Smooth muscle cell (in vitro differentiated cells): ENCODE results near the gene FAF1. TPM values are rescaled to one million over a fixed set of nuclear protein-coding genes. Genes with fewer than 3 reads are reported as not detected.

Source experiments
- DNase-seq: peaks from one replicate; lab custom pipeline; 2025; ENCODE audit not compliant: unreplicated experiment; lab: John Stamatoyannopoulos, UW
- H2AFZ ChIP-seq: fragments of 200-600 bp; sonication (generic); 2 replicates; pipeline ENCODE4 v1.6.0; 2016; ENCODE audit warnings: antibody characterized with exemption, low read depth, mild to moderate bottlenecking
- H3F3A ChIP-seq: fragments of 200-600 bp; sonication (generic); 2 replicates; pipeline ENCODE4 v1.6.0; 2017; ENCODE audit warnings: antibody characterized with exemption, low read depth
- H3K27ac ChIP-seq: fragments of 200-600 bp; sonication (generic); 2 replicates; pipeline ENCODE4 v1.5.1; 2016; ENCODE audit warnings: low read depth, mild to moderate bottlenecking
- H3K27me3 ChIP-seq: fragments of 200-600 bp; sonication (generic); 2 replicates; pipeline ENCODE4 v1.6.1; 2016; ENCODE audit warnings: low read depth, mild to moderate bottlenecking
- H3K36me3 ChIP-seq: fragments of 200-600 bp; sonication (generic); 2 replicates; pipeline ENCODE4 v1.5.1; 2016; ENCODE audit warnings: low read depth
- H3K4me1 ChIP-seq: fragments of 200-600 bp; sonication (generic); 2 replicates; pipeline ENCODE4 v1.5.1; 2016; ENCODE audit warnings: low read depth
- H3K4me2 ChIP-seq: fragments of 200-600 bp; sonication (generic); 2 replicates; pipeline ENCODE4 v1.6.0; 2016; ENCODE audit warnings: mild to moderate bottlenecking
- H3K4me3 ChIP-seq: fragments of 200-600 bp; sonication (generic); 2 replicates; pipeline ENCODE4 v1.5.1; 2016; ENCODE audit warnings: mild to moderate bottlenecking
- H3K79me2 ChIP-seq: fragments of 200-600 bp; sonication (generic); 2 replicates; pipeline ENCODE4 v1.6.0; 2016; ENCODE audit warnings: low read depth, mild to moderate bottlenecking
- H3K9ac ChIP-seq: fragments of 200-600 bp; sonication (generic); 2 replicates; pipeline ENCODE4 v1.6.0; 2016; ENCODE audit warnings: low read depth
- H3K9me3 ChIP-seq: fragments of 200-600 bp; sonication (generic); replicated peaks from 2 replicates; pipeline ENCODE4 v1.5.1; 2016; ENCODE audit warnings: low read depth
- H4K20me1 ChIP-seq: fragments of 200-600 bp; sonication (generic); 2 replicates; pipeline ENCODE4 v1.6.0; 2016; ENCODE audit warnings: low read depth
- WGBS: methylation state at CpG from one replicate; pipeline ENCODE4 v1.1.7; 2016; ENCODE audit warnings: low lambda C conversion rate; 5-methylcytosine and 5-hydroxymethylcytosine counted together
- polyA plus RNA-seq: library from polyadenylated mRNA; unstranded; fragments of >200 nt; fragmentation: Nextera tagmentation; extraction: Ambion mirVana; gene quantifications from 2 replicates; pipeline ENCODE4 v1.2.1, GENCODE V29; 2016
- total RNA-seq: library from RNA; depleted of rRNA; stranded (reverse); fragments of >200 nt; gene quantifications from 2 replicates; pipeline ENCODE4 v1.2.3, GENCODE V29; 2014
- TF ChIP-seq, protein P1 (sequence below): fragments of 200-600 bp; sonication (generic); IDR thresholded peaks from 2 replicates; pipeline ENCODE4 v1.5.1; 2017; ENCODE audit warnings: borderline replicate concordance, mild to moderate bottlenecking, antibody characterized with exemption; ENCODE audit not compliant: insufficient read depth, poor library complexity, severe bottlenecking

Gene FAF1
- total and polyA plus RNA-seq, 2 experiments from 2014 or later = 51.5 to 51.6 TPM

DNA sequence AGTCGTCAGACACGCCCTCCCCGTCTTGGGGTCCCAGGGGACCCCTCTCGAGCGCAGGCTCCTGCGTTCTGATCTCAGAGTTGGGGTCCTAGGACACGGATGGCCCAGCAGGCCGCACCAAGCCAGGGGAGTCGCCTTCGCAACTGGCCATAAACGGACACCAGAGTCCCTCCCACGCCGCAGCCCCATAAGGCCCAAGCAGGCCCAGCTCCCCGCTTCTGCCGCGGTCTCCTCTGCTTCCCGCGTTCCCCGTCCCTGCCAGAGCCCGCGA, 537.5 kb downstream of the FAF1 start:
- H3F3A ChIP-seq = no peaks in the 10 kb centered on the region
- H3K79me2 ChIP-seq = no peaks in the 10 kb centered on the region
- no peaks in the 10 kb centered on the region for H4K20me1 ChIP-seq
- no peak overlapping the region for H3K4me3 ChIP-seq
- no peak overlapping the region for H2AFZ ChIP-seq
- H3K9ac ChIP-seq = no peak overlapping the region
- no peak for DNase-seq
- peaks cover 99% of the 10 kb centered on the region for H3K27me3 ChIP-seq
- TF ChIP-seq, protein P1, sequence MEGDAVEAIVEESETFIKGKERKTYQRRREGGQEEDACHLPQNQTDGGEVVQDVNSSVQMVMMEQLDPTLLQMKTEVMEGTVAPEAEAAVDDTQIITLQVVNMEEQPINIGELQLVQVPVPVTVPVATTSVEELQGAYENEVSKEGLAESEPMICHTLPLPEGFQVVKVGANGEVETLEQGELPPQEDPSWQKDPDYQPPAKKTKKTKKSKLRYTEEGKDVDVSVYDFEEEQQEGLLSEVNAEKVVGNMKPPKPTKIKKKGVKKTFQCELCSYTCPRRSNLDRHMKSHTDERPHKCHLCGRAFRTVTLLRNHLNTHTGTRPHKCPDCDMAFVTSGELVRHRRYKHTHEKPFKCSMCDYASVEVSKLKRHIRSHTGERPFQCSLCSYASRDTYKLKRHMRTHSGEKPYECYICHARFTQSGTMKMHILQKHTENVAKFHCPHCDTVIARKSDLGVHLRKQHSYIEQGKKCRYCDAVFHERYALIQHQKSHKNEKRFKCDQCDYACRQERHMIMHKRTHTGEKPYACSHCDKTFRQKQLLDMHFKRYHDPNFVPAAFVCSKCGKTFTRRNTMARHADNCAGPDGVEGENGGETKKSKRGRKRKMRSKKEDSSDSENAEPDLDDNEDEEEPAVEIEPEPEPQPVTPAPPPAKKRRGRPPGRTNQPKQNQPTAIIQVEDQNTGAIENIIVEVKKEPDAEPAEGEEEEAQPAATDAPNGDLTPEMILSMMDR = no peak
- peak overlapping the region; percentile 71 for H3K4me2 ChIP-seq
- H3K9me3 ChIP-seq = no peaks in the 10 kb centered on the region
- no peak overlapping the region for H3K27ac ChIP-seq
- WGBS = 4% methylated on average over 19 of the region's 21 CpGs
- no peaks in the 10 kb centered on the region for H3K36me3 ChIP-seq
- peaks cover 25% of the 10 kb centered on the region for H3K4me1 ChIP-seq

DNA sequence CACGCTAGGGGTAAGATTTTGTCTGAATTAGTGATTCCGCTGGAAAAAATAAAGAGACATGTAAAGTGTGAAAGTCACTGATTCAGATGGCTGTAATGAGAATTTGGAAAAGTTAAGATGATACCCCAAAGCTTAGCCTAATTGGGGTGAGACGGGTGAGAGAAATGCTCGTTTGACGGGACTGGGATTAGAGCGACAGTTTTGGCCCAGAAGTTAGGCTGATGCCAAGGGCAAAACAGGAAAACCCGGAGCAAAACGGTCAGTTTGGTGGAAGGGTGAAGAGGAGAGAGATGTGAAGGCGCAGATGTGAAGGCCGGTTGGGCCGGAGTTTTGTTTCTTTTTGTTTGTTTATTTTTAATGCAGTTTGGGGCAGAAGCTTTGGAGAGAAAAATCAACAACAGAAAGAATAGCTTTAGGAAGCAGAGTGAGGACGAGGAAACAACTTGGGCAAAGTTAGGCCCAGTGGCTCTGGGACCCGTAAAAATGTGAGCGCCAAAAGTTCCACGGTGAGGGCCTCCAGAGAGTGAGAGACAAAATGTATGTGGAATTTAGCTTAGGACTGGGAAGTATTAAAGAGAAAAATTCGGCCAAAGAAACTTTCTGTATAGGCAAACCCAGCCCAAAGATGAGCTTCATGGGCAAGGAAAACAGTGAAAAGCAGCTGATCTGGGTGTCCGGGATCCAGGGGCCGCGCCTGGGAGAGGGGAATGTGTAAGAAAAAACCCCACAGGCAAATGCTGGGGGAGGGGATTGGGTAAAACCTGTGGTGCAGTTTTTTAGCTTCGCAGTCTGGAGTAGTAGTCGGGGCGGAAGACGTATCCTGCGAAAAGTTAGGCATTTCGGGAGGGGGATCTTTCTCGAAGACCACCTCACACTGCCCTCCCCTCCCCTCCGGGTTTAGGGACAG, 538.0 kb downstream of the FAF1 start:
- Histone ChIP-seq H3K36me3 (no peaks in the 10 kb centered on the region), H3K4me1 (peaks cover 23% of the 10 kb centered on the region), H2AFZ (no peak overlapping the region), H3K79me2 (no peaks in the 10 kb centered on the region), H3K27me3 (peaks cover 99% of the 10 kb centered on the region), H3K27ac (no peak overlapping the region), H4K20me1 (no peaks in the 10 kb centered on the region), H3K4me3 (no peak overlapping the region), H3K9me3 (no peaks in the 10 kb centered on the region), H3K4me2 (no peak overlapping the region), H3F3A (no peaks in the 10 kb centered on the region), H3K9ac (no peak overlapping the region)
- 16% methylated on average over 27 of the region's 27 CpGs for WGBS
- TF ChIP-seq, protein P1 = no peak
- no peak for DNase-seq

DNA sequence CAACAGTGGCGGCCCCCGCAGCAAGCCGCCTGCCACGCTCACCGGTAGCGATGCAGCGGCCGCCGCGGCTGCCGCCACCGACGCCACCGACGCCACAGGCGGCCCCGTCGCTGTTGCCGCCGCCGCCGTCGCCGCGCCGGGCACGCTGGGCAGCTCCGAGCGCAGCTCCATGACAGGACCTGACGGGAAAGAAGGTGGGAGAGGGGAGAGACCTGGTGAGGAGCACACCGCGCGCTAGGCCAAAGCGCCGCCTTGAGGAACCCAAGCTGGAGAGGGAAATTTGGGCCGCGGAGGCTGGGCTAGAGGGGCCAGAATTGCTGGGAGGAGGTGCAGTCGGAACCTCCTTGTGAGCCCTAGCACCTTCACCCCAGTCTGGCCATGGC, 538.7 kb downstream of the FAF1 start:
- H3K4me3 ChIP-seq = no peak overlapping the region
- H3K4me2 ChIP-seq = no peak overlapping the region
- H3K27ac ChIP-seq = no peak overlapping the region
- no peaks in the 10 kb centered on the region for H3K79me2 ChIP-seq
- H3K9ac ChIP-seq = no peak overlapping the region
- peaks cover 99% of the 10 kb centered on the region for H3K27me3 ChIP-seq
- H2AFZ ChIP-seq = no peak overlapping the region
- H3K36me3 ChIP-seq = no peaks in the 10 kb centered on the region
- no peaks in the 10 kb centered on the region for H4K20me1 ChIP-seq
- H3F3A ChIP-seq = no peaks in the 10 kb centered on the region
- TF ChIP-seq, protein P1 = no peak
- no peaks in the 10 kb centered on the region for H3K9me3 ChIP-seq
- peaks cover 21% of the 10 kb centered on the region for H3K4me1 ChIP-seq
- WGBS = 4% methylated on average over 38 of the region's 38 CpGs
- no peak for DNase-seq
